Fibroblast of mammary gland (primary cell): ENCODE results near the gene PODXL2.
"Not testable (repeated sequence)": the region's sequence is repeated elsewhere in the genome, so short reads cannot be mapped to it uniquely, and the experiment has no call there.

Source experiments
- DNase-seq: peaks from one replicate; pipeline ENCODE4 v3.0.0-alpha.2; 2010; ENCODE audit warnings: low read depth
- H3K4me3 ChIP-seq: 2 replicates; pipeline ENCODE4 v1.5.1; 2011; ENCODE audit warnings: low read depth, mild to moderate bottlenecking, low read length, moderate library complexity; ENCODE audit not compliant: control insufficient read depth
- CTCF ChIP-seq: conservative IDR thresholded peaks from 2 replicates; pipeline ENCODE4 v1.5.1; 2011; ENCODE audit warnings: low read depth, low read length, inconsistent platforms; ENCODE audit not compliant: control insufficient read depth, insufficient read depth

Gene PODXL2

DNA sequence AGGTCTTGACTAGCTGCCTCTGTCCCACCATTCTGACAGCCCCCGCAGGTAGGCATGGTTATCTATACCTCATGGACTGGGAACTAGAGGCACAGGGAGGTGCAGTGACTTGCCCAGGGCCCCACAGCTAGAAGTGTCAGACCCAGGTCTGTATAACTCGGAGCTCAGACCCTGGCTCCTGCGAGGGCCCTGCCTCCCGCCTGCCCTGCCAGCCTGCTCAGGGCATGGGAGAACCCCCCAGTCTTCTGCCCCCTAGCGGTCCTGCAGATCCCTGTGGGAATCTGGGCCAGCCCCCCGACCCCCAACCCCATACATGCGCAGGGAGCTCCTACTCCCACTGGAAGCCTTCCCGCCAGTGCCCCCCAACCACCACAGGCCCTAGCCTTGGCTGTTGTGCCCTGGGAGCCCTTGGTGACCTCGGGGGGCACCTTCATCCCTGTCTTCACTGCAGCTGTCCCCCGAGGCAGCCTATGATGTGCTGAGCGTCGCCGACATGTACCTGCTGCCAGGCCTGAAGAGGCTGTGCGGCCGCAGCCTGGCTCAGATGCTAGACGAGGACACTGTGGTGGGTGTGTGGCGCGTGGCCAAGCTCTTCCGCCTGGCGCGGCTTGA lies 50.7 kb downstream of the PODXL2 start:
- DNase-seq: no peak
- peak; percentile 20 for TF ChIP-seq CTCF
- no peak overlapping the region for H3K4me3 ChIP-seq

- H3K4me3 ChIP-seq: no peak overlapping the region
- DNase-seq: no peak
- TF ChIP-seq CTCF: no peak
These were observed 51.2 kb downstream of the PODXL2 start for GRCh38 chr3:127680146-127680661.

DNA sequence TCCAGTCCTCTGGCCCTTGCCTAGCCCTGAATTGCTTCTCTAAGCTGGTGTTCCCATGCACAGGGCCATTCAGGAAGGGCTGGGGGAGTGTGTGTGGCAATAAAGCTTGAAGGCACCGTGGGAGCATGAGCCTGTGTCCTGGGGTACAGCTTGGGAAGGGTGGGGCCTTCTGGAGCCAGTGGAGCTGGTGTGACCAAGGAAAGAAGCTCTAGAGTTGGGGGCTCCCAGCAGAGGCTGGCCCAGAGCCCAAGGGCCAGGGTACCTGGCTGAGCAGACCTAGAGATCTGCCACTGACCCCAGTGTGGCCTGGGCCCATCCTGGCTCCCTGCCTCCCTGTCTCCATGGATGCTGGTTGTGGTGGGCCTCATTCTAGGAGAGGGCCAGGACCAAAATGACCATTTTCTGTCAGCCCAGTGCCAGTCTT lies 51.8 kb downstream of the PODXL2 start:
- DNase-seq: no peak
- H3K4me3 ChIP-seq: no peak overlapping the region
- no peak for TF ChIP-seq CTCF

GRCh38 chr3:127682175-127682554 lies 53.2 kb downstream of the PODXL2 start:
- not testable (repeated sequence) for DNase-seq, H3K4me3 ChIP-seq

GRCh38 chr3:127682561-127682960 lies 53.6 kb downstream of the PODXL2 start:
- DNase-seq: no peak
- TF ChIP-seq CTCF: no peak
- H3K4me3 ChIP-seq: no peak overlapping the region

DNA sequence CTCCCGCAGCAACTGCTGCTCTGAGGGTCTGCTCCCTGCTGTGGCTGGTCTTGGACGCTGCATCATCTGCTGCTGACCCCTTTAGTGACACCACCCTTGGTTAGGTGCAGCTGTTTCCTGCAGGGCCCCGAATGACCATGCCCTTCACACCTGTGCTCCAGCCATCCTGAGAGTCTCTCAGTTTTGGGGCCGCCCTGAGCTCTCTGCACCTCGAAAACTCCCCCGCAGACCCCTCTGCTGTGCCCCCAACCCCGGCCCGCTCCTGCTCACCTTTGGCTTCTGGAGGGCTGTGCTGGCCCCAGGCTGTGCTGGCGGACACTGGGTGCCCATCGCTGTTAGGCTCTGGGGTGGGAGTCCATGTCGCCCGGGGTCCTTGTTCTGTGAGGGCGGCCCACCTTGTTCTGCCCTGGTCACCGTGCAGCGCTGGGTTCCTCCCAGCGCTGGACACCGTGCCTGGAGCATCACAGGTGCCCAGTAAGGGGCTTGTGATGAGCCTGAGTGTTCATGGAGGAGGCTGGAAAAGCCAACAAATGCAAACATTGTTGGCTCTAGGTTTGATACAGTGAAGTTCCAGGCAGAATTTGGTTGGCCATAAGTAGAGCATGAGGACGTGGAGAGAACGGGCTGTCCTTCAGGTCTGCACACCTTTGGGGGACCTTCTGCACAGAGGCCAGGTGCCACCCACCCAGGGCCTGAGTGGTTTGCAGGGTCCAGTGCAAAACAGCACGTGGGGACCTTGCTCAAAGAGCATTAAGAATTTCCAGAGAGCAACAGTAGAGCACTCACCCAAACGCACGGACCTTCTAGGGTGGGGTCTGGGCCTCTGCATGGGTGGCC lies 56.1 kb downstream of the PODXL2 start:
- no peak overlapping the region for H3K4me3 ChIP-seq
- no peak for DNase-seq
- TF ChIP-seq CTCF: no peak
